OCI-LY1 (cell line): ENCODE data around the gene INTS6.

Experiments
- H2AFZ ChIP-seq: fragments of 200-600 bp; sonication (generic), shearing (Covaris generic); 2 replicates; pipeline ENCODE4 v1.6.0; 2014; ENCODE audit warnings: antibody characterized with exemption, mild to moderate bottlenecking, low read length
- H3F3A ChIP-seq: fragments of 200-600 bp; sonication (generic), shearing (Covaris generic); 2 replicates; pipeline ENCODE4 v1.6.0; 2014; ENCODE audit warnings: mild to moderate bottlenecking, antibody characterized with exemption, low read length, moderate library complexity; ENCODE audit not compliant: insufficient read depth
- H3K27ac ChIP-seq: fragments of 200-600 bp; sonication (generic); 2 replicates; pipeline ENCODE4 v1.5.1; 2014; ENCODE audit warnings: low read length, mixed run types, mild to moderate bottlenecking, low read depth; ENCODE audit not compliant: poor library complexity, severe bottlenecking
- H3K27me3 ChIP-seq: fragments of 200-600 bp; sonication (generic); 2 replicates; pipeline ENCODE4 v1.6.0; 2014; ENCODE audit warnings: antibody characterized with exemption, mild to moderate bottlenecking, low read length, moderate library complexity; ENCODE audit not compliant: insufficient read depth
- H3K36me3 ChIP-seq: fragments of 200-600 bp; sonication (generic); 2 replicates; pipeline ENCODE4 v1.6.1; 2014; ENCODE audit warnings: mild to moderate bottlenecking, antibody characterized with exemption, low read length, moderate library complexity, mixed read lengths; ENCODE audit not compliant: insufficient read depth
- H3K4me1 ChIP-seq: fragments of 200-600 bp; sonication (generic); 2 replicates; pipeline ENCODE4 v1.5.1; 2014; ENCODE audit warnings: mild to moderate bottlenecking, low read length, moderate library complexity; ENCODE audit not compliant: insufficient read depth, severe bottlenecking
- H3K4me2 ChIP-seq: fragments of 200-600 bp; sonication (generic), shearing (Covaris generic); 2 replicates; pipeline ENCODE4 v1.6.1; 2014; ENCODE audit warnings: low read length
- H3K4me3 ChIP-seq: fragments of 200-600 bp; sonication (generic); 2 replicates; pipeline ENCODE4 v1.5.1; 2014; ENCODE audit warnings: low read length, low read depth, mild to moderate bottlenecking, mixed read lengths; ENCODE audit not compliant: poor library complexity, severe bottlenecking
- H3K79me2 ChIP-seq: fragments of 200-600 bp; shearing (Covaris generic); 2 replicates; pipeline ENCODE4 v1.6.1; 2016; ENCODE audit warnings: mixed run types, low read length, mixed read lengths; ENCODE audit not compliant: insufficient read depth
- H3K9ac ChIP-seq: fragments of 200-600 bp; sonication (generic), shearing (Covaris generic); 2 replicates; pipeline ENCODE4 v1.6.1; 2014; ENCODE audit warnings: mild to moderate bottlenecking, low read length, mixed read lengths
- H3K9me2 ChIP-seq: fragments of 200-600 bp; sonication (generic), shearing (Covaris generic); 2 replicates; pipeline ENCODE4 v1.6.1; 2014; ENCODE audit warnings: low read depth, mild to moderate bottlenecking, low read length, mixed read lengths
- H3K9me3 ChIP-seq: fragments of 200-600 bp; shearing (Covaris generic); 2 replicates; pipeline ENCODE4 v1.6.1; 2014; ENCODE audit warnings: low read length, mixed read lengths
- H4K20me1 ChIP-seq: fragments of 200-600 bp; sonication (generic), shearing (Covaris generic); 2 replicates; pipeline ENCODE4 v1.6.0; 2016; ENCODE audit warnings: mild to moderate bottlenecking, low read length; ENCODE audit not compliant: insufficient read depth
- EZH2 ChIP-seq: fragments of 200-600 bp; sonication (generic), shearing (Covaris generic); IDR thresholded peaks from 2 replicates; pipeline ENCODE4 v1.8.0; 2017; ENCODE audit warnings: borderline replicate concordance, mixed run types, mild to moderate bottlenecking, antibody characterized with exemption, low read length, moderate library complexity, mixed read lengths
- TF ChIP-seq, protein P1 (sequence below): fragments of 200-600 bp; sonication (generic), shearing (Covaris generic); IDR thresholded peaks from 2 replicates; pipeline ENCODE4 v1.5.1; 2017; ENCODE audit warnings: mild to moderate bottlenecking, antibody characterized with exemption, low read length, moderate library complexity, mixed read lengths

INTS6 gene

DNA sequence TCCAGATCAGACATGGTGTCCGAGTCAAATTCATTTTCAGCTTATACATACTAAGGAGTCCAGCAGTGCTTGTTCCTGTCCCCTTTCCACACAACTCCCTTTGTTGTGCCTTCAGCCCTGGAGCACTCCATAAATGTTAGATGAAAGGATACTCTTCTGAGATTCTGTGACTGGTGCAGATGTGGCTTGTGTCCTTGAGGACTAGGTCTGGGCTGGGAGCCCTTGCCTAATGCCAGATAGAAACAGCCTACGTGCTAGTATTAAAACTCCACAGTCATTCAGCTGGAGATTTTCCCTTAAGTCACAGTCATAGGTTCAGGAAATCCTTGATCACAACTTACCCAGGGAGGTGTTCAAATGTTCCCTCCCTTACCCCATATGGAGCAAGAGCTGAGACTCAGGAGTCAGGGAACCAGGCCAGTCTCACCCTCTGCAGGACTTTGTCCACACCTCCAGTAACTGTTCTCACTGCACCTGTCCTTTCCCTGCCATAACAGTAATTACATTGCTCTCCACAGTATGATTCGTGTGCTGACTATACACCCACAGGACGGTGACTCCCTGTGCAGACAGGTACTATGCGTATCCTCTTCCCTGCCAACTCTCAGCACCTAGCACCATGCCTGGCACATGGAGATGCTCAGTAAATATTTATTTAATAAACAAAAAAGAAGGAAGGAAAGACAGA lies 128.9 kb downstream of the INTS6 start:
- Histone ChIP-seq H3K4me3 (no peak overlapping the region), H3K4me2 (no peak overlapping the region), H3K4me1 (peaks cover 7% of the 10 kb centered on the region), H3K9ac (no peak overlapping the region), H3F3A (no peaks in the 10 kb centered on the region), H3K27me3 (no peaks in the 10 kb centered on the region), H4K20me1 (no peaks in the 10 kb centered on the region), H3K9me3 (no peaks in the 10 kb centered on the region), H3K27ac (no peak overlapping the region), H3K79me2 (no peaks in the 10 kb centered on the region), H3K36me3 (no peaks in the 10 kb centered on the region), H3K9me2 (no peaks in the 10 kb centered on the region), H2AFZ (no peak overlapping the region)
- TF ChIP-seq, protein P1, sequence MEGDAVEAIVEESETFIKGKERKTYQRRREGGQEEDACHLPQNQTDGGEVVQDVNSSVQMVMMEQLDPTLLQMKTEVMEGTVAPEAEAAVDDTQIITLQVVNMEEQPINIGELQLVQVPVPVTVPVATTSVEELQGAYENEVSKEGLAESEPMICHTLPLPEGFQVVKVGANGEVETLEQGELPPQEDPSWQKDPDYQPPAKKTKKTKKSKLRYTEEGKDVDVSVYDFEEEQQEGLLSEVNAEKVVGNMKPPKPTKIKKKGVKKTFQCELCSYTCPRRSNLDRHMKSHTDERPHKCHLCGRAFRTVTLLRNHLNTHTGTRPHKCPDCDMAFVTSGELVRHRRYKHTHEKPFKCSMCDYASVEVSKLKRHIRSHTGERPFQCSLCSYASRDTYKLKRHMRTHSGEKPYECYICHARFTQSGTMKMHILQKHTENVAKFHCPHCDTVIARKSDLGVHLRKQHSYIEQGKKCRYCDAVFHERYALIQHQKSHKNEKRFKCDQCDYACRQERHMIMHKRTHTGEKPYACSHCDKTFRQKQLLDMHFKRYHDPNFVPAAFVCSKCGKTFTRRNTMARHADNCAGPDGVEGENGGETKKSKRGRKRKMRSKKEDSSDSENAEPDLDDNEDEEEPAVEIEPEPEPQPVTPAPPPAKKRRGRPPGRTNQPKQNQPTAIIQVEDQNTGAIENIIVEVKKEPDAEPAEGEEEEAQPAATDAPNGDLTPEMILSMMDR: no peak
- no peak for TF ChIP-seq EZH2

DNA sequence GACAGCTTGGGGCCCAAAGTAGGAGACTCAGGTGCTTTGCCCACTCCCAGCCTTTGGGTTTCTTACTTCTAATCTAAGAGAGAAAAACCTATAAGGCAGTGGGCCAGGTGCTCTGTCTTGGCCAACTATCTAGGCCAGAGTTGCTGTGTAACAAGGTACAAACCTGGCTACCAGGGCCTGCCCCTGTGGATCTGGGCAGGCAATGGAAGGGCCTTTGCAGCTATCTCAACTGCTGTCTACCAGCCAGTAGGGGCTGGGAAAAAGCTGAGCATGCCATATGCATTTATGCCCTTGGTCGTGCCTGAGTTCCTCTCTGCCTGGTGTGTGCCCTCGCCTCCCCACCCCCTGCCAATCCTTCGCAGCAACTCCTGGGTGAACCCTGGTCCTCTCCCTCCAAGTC lies 130.0 kb downstream of the INTS6 start:
- Histone ChIP-seq H3F3A (no peaks in the 10 kb centered on the region), H3K79me2 (no peaks in the 10 kb centered on the region), H2AFZ (no peak overlapping the region), H3K4me2 (no peak overlapping the region), H3K36me3 (no peaks in the 10 kb centered on the region), H3K27me3 (no peaks in the 10 kb centered on the region), H4K20me1 (no peaks in the 10 kb centered on the region), H3K9me2 (no peaks in the 10 kb centered on the region), H3K9me3 (no peaks in the 10 kb centered on the region), H3K4me1 (peaks cover 7% of the 10 kb centered on the region), H3K9ac (no peak overlapping the region), H3K27ac (no peak overlapping the region), H3K4me3 (no peak overlapping the region)
- TF ChIP-seq, protein P1: no peak
- no peak for TF ChIP-seq EZH2

DNA sequence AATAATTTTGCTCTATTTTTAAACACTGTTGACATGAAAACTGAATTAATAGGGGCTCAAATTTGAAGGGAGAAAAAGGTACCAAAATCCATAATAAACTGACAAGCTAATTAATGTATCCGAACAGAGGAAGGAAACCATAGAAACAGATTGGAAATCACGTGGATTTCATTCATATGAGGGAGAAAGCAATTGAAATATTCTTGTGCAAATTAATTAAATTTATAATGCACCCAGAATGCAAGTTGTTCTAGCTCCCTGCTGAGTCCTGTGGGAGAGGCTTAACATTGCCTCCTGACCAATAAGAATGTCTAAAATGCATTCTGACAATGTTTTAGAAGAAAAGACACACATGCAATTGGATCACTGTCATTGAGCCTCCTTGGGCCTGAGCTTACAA lies 131.0 kb downstream of the INTS6 start:
- no peaks in the 10 kb centered on the region for H3K79me2 ChIP-seq
- no peak overlapping the region for H3K4me2 ChIP-seq

More for the DNA sequence above, 131.0 kb downstream of the INTS6 start:
- Histone ChIP-seq H3K9me3 (no peaks in the 10 kb centered on the region), H3K9me2 (no peaks in the 10 kb centered on the region), H3K4me1 (peaks cover 7% of the 10 kb centered on the region), H3K4me3 (no peak overlapping the region), H3K27me3 (no peaks in the 10 kb centered on the region), H3K9ac (no peak overlapping the region), H3K27ac (no peak overlapping the region), H2AFZ (no peak overlapping the region), H3F3A (no peaks in the 10 kb centered on the region), H3K36me3 (no peaks in the 10 kb centered on the region), H4K20me1 (no peaks in the 10 kb centered on the region)
- TF ChIP-seq, protein P1: no peak
- TF ChIP-seq EZH2: no peak
